Hepatocyte (in vitro differentiated cells): Measurements from ENCODE around the gene CDYL. TPM values are rescaled to one million over a fixed set of nuclear protein-coding genes. Genes with fewer than 3 reads are reported as not detected.
A peak's percentile ranks its signal among the peaks of the same experiment; 100 is the strongest.

Experiments
- DNase-seq: peaks from one replicate; pipeline ENCODE4 v3.0.0-alpha.2; 2016; ENCODE audit warnings: low spot score
- H2AFZ ChIP-seq: fragments of 200-600 bp; sonication (generic); 2 replicates; pipeline ENCODE4 v1.6.0; 2016; ENCODE audit warnings: antibody characterized with exemption, mild to moderate bottlenecking
- H3K27ac ChIP-seq: fragments of 200-600 bp; sonication (generic); 2 replicates; pipeline ENCODE4 v1.5.1; 2016; ENCODE audit warnings: mild to moderate bottlenecking
- H3K27me3 ChIP-seq: fragments of 200-600 bp; sonication (generic); 2 replicates; pipeline ENCODE4 v1.6.1; 2016
- H3K36me3 ChIP-seq: fragments of 200-600 bp; sonication (generic); replicated peaks from 2 replicates; pipeline ENCODE4 v1.5.1; 2016; ENCODE audit warnings: low read depth; ENCODE audit not compliant: insufficient read depth
- H3K4me1 ChIP-seq: fragments of 200-600 bp; sonication (generic); 2 replicates; pipeline ENCODE4 v1.5.1; 2016; ENCODE audit warnings: mild to moderate bottlenecking, moderate library complexity; ENCODE audit not compliant: insufficient read depth
- H3K4me2 ChIP-seq: fragments of 200-600 bp; sonication (generic); 2 replicates; pipeline ENCODE4 v1.6.0; 2016
- H3K4me3 ChIP-seq: fragments of 200-600 bp; sonication (generic); 2 replicates; pipeline ENCODE4 v1.5.1; 2016; ENCODE audit warnings: mild to moderate bottlenecking
- H3K79me2 ChIP-seq: fragments of 200-600 bp; sonication (generic); 2 replicates; pipeline ENCODE4 v1.6.0; 2017; ENCODE audit warnings: mild to moderate bottlenecking
- H3K9me2 ChIP-seq: fragments of 200-600 bp; sonication (generic); replicated peaks from 2 replicates; pipeline ENCODE4 v1.6.0; 2017; ENCODE audit warnings: mild to moderate bottlenecking; ENCODE audit not compliant: insufficient read depth
- H3K9me3 ChIP-seq: fragments of 200-600 bp; sonication (generic); 2 replicates; pipeline ENCODE4 v1.5.1; 2016; ENCODE audit warnings: low read depth, mild to moderate bottlenecking
- H4K20me1 ChIP-seq: fragments of 200-600 bp; sonication (generic); 2 replicates; pipeline ENCODE4 v1.6.0; 2016; ENCODE audit warnings: mild to moderate bottlenecking; ENCODE audit not compliant: insufficient read depth, poor library complexity, severe bottlenecking
- CTCF ChIP-seq: fragments of 200-600 bp; sonication (generic); IDR thresholded peaks from 2 replicates; pipeline ENCODE4 v1.5.1; 2016; ENCODE audit warnings: antibody characterized with exemption, mild to moderate bottlenecking; ENCODE audit not compliant: poor library complexity
- EZH2 ChIP-seq: fragments of 200-600 bp; sonication (generic); IDR thresholded peaks from 2 replicates; pipeline ENCODE4 v1.6.1; 2016; ENCODE audit warnings: antibody characterized with exemption, mild to moderate bottlenecking, borderline replicate concordance
- EZH2phosphoT487 ChIP-seq: fragments of 200-600 bp; sonication (generic); IDR thresholded peaks from one replicate; pipeline ENCODE4 v1.6.1; 2018; ENCODE audit warnings: antibody characterized with exemption, mild to moderate bottlenecking, low read depth, moderate library complexity; ENCODE audit not compliant: unreplicated experiment, severe bottlenecking
- WGBS: methylation state at CpG from one replicate; pipeline ENCODE4 v1.1.6; 2016; ENCODE audit warnings: low lambda C conversion rate; ENCODE audit errors: missing lambda C conversion rate; 5-methylcytosine and 5-hydroxymethylcytosine counted together
- polyA plus RNA-seq: library from polyadenylated mRNA; unstranded; fragments of >200 nt; fragmentation: Nextera tagmentation; extraction: Ambion mirVana; gene quantifications from 2 replicates; pipeline ENCODE4 v1.2.1, GENCODE V29; 2016
- total RNA-seq: library from RNA; depleted of rRNA; stranded (reverse); fragments of >200 nt; gene quantifications from 2 replicates; pipeline ENCODE4 v1.2.3, GENCODE V29; 2014

Gene CDYL
- total and polyA plus RNA-seq, 2 experiments from 2014 or later, result 25.3 to 30.4 TPM

DNA sequence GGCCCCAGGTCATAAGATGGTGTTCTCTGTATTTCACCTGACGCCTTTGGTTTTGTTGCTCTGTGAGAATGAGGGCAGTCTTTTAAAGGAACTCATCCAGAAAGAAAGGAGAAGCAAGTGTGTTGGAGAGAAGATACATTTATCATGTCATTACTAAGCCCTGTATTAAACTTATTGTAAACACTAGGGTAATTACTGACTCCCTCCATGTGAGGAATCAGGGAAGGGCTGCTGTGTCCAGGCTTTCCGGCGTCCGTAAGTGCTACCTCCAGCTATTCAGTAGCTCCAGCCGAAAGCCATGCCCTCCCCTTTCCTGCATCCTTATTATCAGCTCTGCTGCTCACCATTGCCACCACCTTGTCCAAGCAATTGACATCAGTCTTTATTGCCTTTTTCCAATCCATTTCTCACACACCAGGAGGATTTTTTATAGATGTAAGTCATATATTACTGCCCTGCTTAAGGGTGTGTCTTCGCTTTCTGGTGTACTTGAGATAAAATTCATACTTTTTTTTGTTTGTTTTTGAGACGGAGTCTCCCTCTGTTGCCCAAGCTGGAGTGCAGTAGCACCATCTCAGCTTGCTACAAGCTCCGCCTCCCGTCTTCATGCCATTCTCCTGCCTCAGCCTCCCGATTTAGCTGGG, 133.0 kb downstream of the CDYL start:
- 62% methylated on average over 10 of the region's 10 CpGs for WGBS
- Histone ChIP-seq H3K27me3 (no peaks in the 10 kb centered on the region), H3K79me2 (peaks cover 69% of the 10 kb centered on the region), H3K36me3 (no peaks in the 10 kb centered on the region), H3K4me3 (no peak overlapping the region), H3K9me2 (no peaks in the 10 kb centered on the region), H3K4me1 (peaks cover 34% of the 10 kb centered on the region), H3K4me2 (peak overlapping the region; percentile 31), H3K9me3 (no peaks in the 10 kb centered on the region), H4K20me1 (peaks cover under 1% of the 10 kb centered on the region), H3K27ac (peak overlapping the region; percentile 67), H2AFZ (no peak overlapping the region)
- DNase-seq, result no peak
- no peak for TF ChIP-seq EZH2
- no peak for TF ChIP-seq EZH2phosphoT487
- TF ChIP-seq CTCF, result no peak

DNA sequence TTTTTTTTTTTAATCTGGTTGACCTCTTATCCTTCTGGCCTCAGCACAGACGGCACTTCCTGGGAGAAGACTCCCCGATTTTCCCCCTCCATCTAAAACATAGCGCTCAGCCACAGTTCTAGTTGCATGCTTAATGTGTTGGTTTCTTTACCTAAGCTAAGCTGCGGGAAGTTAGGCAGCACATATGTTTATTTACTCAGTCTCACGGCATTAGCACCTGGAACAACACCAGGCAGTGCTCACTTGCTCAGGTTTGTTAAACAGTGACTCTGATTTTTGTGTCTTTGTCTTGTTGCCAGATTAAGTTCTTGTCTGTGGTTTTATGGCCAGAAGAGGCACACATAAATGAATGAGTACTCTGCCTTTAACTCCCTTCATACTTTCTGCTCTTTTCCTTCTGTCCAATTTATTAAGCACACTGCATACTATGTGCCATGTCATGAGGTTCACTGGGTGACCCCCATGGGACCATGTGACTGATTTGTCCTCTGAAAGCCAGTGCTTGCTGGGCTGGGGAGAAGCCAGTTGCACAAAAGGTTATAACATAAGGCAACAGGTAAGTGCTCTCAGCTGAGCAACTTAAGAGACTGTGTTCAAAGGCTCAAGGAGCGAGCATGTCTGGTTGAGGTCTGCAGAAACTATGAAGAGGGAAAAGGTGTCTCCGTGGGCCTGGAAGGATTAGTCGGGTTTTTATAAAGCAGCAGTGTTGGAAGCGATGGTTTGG, 134.0 kb downstream of the CDYL start:
- DNase-seq, result peak; percentile 32
- TF ChIP-seq EZH2phosphoT487 (no peak), EZH2 (no peak), CTCF (no peak)
- H3K4me1 ChIP-seq, result peaks cover 29% of the 10 kb centered on the region
- H3K4me3 ChIP-seq, result no peak overlapping the region
- no peaks in the 10 kb centered on the region for H3K9me2 ChIP-seq
- H3K9me3 ChIP-seq, result no peaks in the 10 kb centered on the region
- no peak overlapping the region for H2AFZ ChIP-seq
- H3K79me2 ChIP-seq, result peaks cover 74% of the 10 kb centered on the region
- peak overlapping the region; percentile 31 for H3K4me2 ChIP-seq
- H3K27ac ChIP-seq, result peak overlapping the region; percentile 67
- H4K20me1 ChIP-seq, result peaks cover 5% of the 10 kb centered on the region
- H3K36me3 ChIP-seq, result no peaks in the 10 kb centered on the region
- 79% methylated on average over 9 of the region's 9 CpGs for WGBS
- no peaks in the 10 kb centered on the region for H3K27me3 ChIP-seq

DNA sequence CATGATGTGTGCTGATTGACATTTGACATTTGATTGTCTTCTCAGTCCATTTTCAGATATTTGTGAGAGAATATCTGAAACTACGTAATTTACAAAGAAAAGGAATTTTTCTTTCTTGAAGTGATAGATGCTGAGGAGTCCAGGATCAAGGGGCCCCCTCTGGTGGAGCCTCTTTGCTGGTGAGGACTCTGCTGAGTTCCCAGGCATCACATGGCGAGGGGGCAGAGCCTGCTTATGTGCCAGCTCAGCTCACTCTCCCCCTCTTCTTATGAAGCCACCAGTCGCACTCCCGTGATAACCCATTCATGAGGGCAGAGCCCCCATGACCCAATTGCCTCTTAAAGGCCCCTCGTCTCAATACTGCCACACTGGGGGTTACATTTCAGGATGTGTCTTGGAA, 136.4 kb downstream of the CDYL start:
- Histone ChIP-seq H3K4me1 (peaks cover 28% of the 10 kb centered on the region), H3K79me2 (peaks cover 74% of the 10 kb centered on the region), H4K20me1 (peaks cover 8% of the 10 kb centered on the region), H3K4me3 (no peak overlapping the region), H3K27ac (no peak overlapping the region), H3K9me3 (no peaks in the 10 kb centered on the region), H3K36me3 (no peaks in the 10 kb centered on the region), H3K27me3 (no peaks in the 10 kb centered on the region), H3K4me2 (no peak overlapping the region), H3K9me2 (no peaks in the 10 kb centered on the region), H2AFZ (no peak overlapping the region)
- no peak for TF ChIP-seq EZH2
- TF ChIP-seq EZH2phosphoT487, result no peak
- no peak for TF ChIP-seq CTCF
- WGBS, result 94% methylated on average over 5 of the region's 5 CpGs
- DNase-seq, result no peak
